Parathyroid adenoma (tissue), 2 donors: ENCODE data around the gene PCDHGA1.

Source experiments
- H2AFZ ChIP-seq: fragments of 300-600 bp; sonication (generic); one replicate; pipeline ENCODE4 v1.7.0; 2017; ENCODE audit warnings: antibody characterized with exemption, mild to moderate bottlenecking
- H3K27ac ChIP-seq: fragments of 300-600 bp; sonication (generic); one replicate; pipeline ENCODE4 v1.7.0; 2017
- H3K27me3 ChIP-seq: fragments of 300-600 bp; sonication (generic); one replicate; pipeline ENCODE4 v1.7.0; 2017; ENCODE audit warnings: low read length; ENCODE audit not compliant: control insufficient read depth, insufficient read depth
- H3K36me3 ChIP-seq: fragments of 300-600 bp; sonication (generic); one replicate; pipeline ENCODE4 v1.7.0; 2017; ENCODE audit warnings: low read length; ENCODE audit not compliant: control insufficient read depth, insufficient read depth
- H3K4me1 ChIP-seq: fragments of 300-600 bp; sonication (generic); one replicate; pipeline ENCODE4 v1.7.0; 2017; ENCODE audit warnings: control low read depth
- H3K4me2 ChIP-seq: fragments of 300-600 bp; sonication (generic); one replicate; pipeline ENCODE4 v1.7.0; 2017; ENCODE audit warnings: low read length
- H3K4me3 ChIP-seq: fragments of 300-600 bp; sonication (generic); one replicate; pipeline ENCODE4 v1.7.0; 2017; ENCODE audit warnings: low read depth, low read length
- H3K79me2 ChIP-seq: fragments of 300-600 bp; sonication (generic); one replicate; pipeline ENCODE4 v1.7.0; 2017; ENCODE audit warnings: control low read depth
- H3K9ac ChIP-seq: fragments of 300-600 bp; sonication (generic); one replicate; pipeline ENCODE4 v1.7.0; 2017; ENCODE audit warnings: mild to moderate bottlenecking
- H3K9me3 ChIP-seq: fragments of 300-600 bp; sonication (generic); one replicate; pipeline ENCODE4 v1.7.0; 2017; ENCODE audit warnings: low read length; ENCODE audit not compliant: control insufficient read depth
- TF ChIP-seq, protein P1 (sequence below): fragments of 300-600 bp; sonication (generic); IDR thresholded peaks from one replicate; pipeline ENCODE4 v1.7.0; 2017; ENCODE audit warnings: antibody characterized with exemption, mild to moderate bottlenecking
- donor health status: primary hyperparathyroidism.

The PCDHGA1 gene

GRCh38 chr5:141517880-141518617 is 187.7 kb downstream of the PCDHGA1 start:
- TF ChIP-seq, protein P1, sequence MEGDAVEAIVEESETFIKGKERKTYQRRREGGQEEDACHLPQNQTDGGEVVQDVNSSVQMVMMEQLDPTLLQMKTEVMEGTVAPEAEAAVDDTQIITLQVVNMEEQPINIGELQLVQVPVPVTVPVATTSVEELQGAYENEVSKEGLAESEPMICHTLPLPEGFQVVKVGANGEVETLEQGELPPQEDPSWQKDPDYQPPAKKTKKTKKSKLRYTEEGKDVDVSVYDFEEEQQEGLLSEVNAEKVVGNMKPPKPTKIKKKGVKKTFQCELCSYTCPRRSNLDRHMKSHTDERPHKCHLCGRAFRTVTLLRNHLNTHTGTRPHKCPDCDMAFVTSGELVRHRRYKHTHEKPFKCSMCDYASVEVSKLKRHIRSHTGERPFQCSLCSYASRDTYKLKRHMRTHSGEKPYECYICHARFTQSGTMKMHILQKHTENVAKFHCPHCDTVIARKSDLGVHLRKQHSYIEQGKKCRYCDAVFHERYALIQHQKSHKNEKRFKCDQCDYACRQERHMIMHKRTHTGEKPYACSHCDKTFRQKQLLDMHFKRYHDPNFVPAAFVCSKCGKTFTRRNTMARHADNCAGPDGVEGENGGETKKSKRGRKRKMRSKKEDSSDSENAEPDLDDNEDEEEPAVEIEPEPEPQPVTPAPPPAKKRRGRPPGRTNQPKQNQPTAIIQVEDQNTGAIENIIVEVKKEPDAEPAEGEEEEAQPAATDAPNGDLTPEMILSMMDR, result no peak
- no peaks in the 10 kb centered on the region for H3K36me3 ChIP-seq
- no peak overlapping the region for H3K4me2 ChIP-seq
- H3K79me2 ChIP-seq, result peaks cover 2% of the 10 kb centered on the region
- no peak overlapping the region for H3K4me3 ChIP-seq
- H3K9me3 ChIP-seq, result no peaks in the 10 kb centered on the region
- no peaks in the 10 kb centered on the region for H3K27me3 ChIP-seq
- H2AFZ ChIP-seq, result peak overlapping the region; percentile 22
- H3K27ac ChIP-seq, result peak overlapping the region; percentile 34
- H3K9ac ChIP-seq, result no peak overlapping the region
- peaks cover 47% of the 10 kb centered on the region for H3K4me1 ChIP-seq

DNA sequence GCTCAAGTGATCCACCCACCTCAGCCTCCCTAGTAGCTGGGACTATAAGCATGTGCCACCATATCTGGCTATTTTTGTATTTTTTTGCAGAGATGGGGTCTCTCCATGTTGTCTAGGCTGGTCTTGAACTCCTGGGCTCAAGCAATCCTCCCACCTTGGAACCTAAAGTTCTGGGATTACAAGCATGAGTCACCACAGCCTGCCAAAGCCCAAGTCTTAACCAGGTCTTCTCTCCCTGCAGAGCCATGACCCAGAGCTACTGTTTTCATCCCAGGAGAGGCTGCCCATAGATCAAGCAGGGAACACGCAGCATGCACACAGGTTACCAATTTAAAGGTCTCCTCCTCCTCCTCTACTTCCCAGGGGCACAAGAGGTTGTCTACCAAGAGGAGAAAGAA is 188.3 kb downstream of the PCDHGA1 start:
- H2AFZ ChIP-seq, result peak overlapping the region; percentile 22
- no peaks in the 10 kb centered on the region for H3K27me3 ChIP-seq
- H3K9ac ChIP-seq, result no peak overlapping the region
- H3K9me3 ChIP-seq, result no peaks in the 10 kb centered on the region
- H3K4me2 ChIP-seq, result no peak overlapping the region
- peaks cover 5% of the 10 kb centered on the region for H3K79me2 ChIP-seq
- TF ChIP-seq, protein P1, result no peak
- no peaks in the 10 kb centered on the region for H3K36me3 ChIP-seq
- H3K27ac ChIP-seq, result peak overlapping the region; percentile 34
- peaks cover 51% of the 10 kb centered on the region for H3K4me1 ChIP-seq
- no peak overlapping the region for H3K4me3 ChIP-seq

GRCh38 chr5:141519605-141520565 is 189.6 kb downstream of the PCDHGA1 start:
- H3K9ac ChIP-seq, result no peak overlapping the region
- no peak overlapping the region for H3K4me2 ChIP-seq
- peak overlapping the region; percentile 20 for H3K27ac ChIP-seq
- peaks cover 10% of the 10 kb centered on the region for H3K79me2 ChIP-seq
- no peak overlapping the region for H2AFZ ChIP-seq
- H3K36me3 ChIP-seq, result no peaks in the 10 kb centered on the region
- no peaks in the 10 kb centered on the region for H3K27me3 ChIP-seq
- no peak overlapping the region for H3K4me3 ChIP-seq
- peaks cover 51% of the 10 kb centered on the region for H3K4me1 ChIP-seq
- H3K9me3 ChIP-seq, result no peaks in the 10 kb centered on the region
- TF ChIP-seq, protein P1, result no peak

DNA sequence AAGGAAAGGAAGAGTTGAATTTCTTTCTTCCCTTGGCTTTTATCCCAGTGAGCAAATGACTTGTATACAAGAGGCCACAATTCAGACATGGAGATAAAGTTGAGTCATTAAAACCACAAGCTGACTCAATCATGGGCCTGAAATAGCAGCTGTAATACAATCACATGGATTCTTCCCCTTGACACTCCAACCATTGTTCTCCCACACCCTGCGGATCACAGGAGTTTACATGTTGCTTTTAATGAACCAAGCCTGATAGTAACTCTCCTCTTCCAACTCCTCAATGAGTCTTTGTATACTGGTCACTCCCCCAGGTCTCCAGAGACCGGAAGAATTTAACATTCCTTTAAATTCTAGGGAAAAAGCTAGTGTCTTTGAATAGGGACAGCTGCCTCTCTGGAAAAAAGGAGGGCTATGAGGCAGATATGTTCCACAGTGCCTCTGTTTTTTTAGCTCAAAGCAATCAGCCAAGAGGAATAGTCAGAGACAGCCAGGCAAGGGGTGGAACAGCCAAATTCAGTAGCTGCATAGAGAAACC is 191.0 kb downstream of the PCDHGA1 start:
- Histone ChIP-seq H3K79me2 (peaks cover 10% of the 10 kb centered on the region), H3K36me3 (no peaks in the 10 kb centered on the region)
- TF ChIP-seq, protein P1, result no peak

More for the DNA sequence above, 191.0 kb downstream of the PCDHGA1 start:
- Histone ChIP-seq H2AFZ (no peak overlapping the region), H3K4me3 (no peak overlapping the region), H3K27ac (peak overlapping the region; percentile 43), H3K9ac (no peak overlapping the region), H3K9me3 (no peaks in the 10 kb centered on the region), H3K27me3 (no peaks in the 10 kb centered on the region), H3K4me1 (peaks cover 49% of the 10 kb centered on the region), H3K4me2 (no peak overlapping the region)
